OCI-LY1 (cell line): ENCODE measurements around the gene CREB5.

Experiments used
- H2AFZ ChIP-seq: fragments of 200-600 bp; sonication (generic), shearing (Covaris generic); 2 replicates; pipeline ENCODE4 v1.6.0; 2014; ENCODE audit warnings: antibody characterized with exemption, mild to moderate bottlenecking, low read length
- H3F3A ChIP-seq: fragments of 200-600 bp; sonication (generic), shearing (Covaris generic); 2 replicates; pipeline ENCODE4 v1.6.0; 2014; ENCODE audit warnings: mild to moderate bottlenecking, antibody characterized with exemption, low read length, moderate library complexity; ENCODE audit not compliant: insufficient read depth
- H3K27ac ChIP-seq: fragments of 200-600 bp; sonication (generic); 2 replicates; pipeline ENCODE4 v1.5.1; 2014; ENCODE audit warnings: low read length, mixed run types, mild to moderate bottlenecking, low read depth; ENCODE audit not compliant: poor library complexity, severe bottlenecking
- H3K27me3 ChIP-seq: fragments of 200-600 bp; sonication (generic); 2 replicates; pipeline ENCODE4 v1.6.0; 2014; ENCODE audit warnings: antibody characterized with exemption, mild to moderate bottlenecking, low read length, moderate library complexity; ENCODE audit not compliant: insufficient read depth
- H3K36me3 ChIP-seq: fragments of 200-600 bp; sonication (generic); 2 replicates; pipeline ENCODE4 v1.6.1; 2014; ENCODE audit warnings: mild to moderate bottlenecking, antibody characterized with exemption, low read length, moderate library complexity, mixed read lengths; ENCODE audit not compliant: insufficient read depth
- H3K4me1 ChIP-seq: fragments of 200-600 bp; sonication (generic); 2 replicates; pipeline ENCODE4 v1.5.1; 2014; ENCODE audit warnings: mild to moderate bottlenecking, low read length, moderate library complexity; ENCODE audit not compliant: insufficient read depth, severe bottlenecking
- H3K4me2 ChIP-seq: fragments of 200-600 bp; sonication (generic), shearing (Covaris generic); 2 replicates; pipeline ENCODE4 v1.6.1; 2014; ENCODE audit warnings: low read length
- H3K4me3 ChIP-seq: fragments of 200-600 bp; sonication (generic); 2 replicates; pipeline ENCODE4 v1.5.1; 2014; ENCODE audit warnings: low read length, low read depth, mild to moderate bottlenecking, mixed read lengths; ENCODE audit not compliant: poor library complexity, severe bottlenecking
- H3K79me2 ChIP-seq: fragments of 200-600 bp; shearing (Covaris generic); 2 replicates; pipeline ENCODE4 v1.6.1; 2016; ENCODE audit warnings: mixed run types, low read length, mixed read lengths; ENCODE audit not compliant: insufficient read depth
- H3K9ac ChIP-seq: fragments of 200-600 bp; sonication (generic), shearing (Covaris generic); 2 replicates; pipeline ENCODE4 v1.6.1; 2014; ENCODE audit warnings: mild to moderate bottlenecking, low read length, mixed read lengths
- H3K9me2 ChIP-seq: fragments of 200-600 bp; sonication (generic), shearing (Covaris generic); 2 replicates; pipeline ENCODE4 v1.6.1; 2014; ENCODE audit warnings: low read depth, mild to moderate bottlenecking, low read length, mixed read lengths
- H3K9me3 ChIP-seq: fragments of 200-600 bp; shearing (Covaris generic); 2 replicates; pipeline ENCODE4 v1.6.1; 2014; ENCODE audit warnings: low read length, mixed read lengths
- H4K20me1 ChIP-seq: fragments of 200-600 bp; sonication (generic), shearing (Covaris generic); 2 replicates; pipeline ENCODE4 v1.6.0; 2016; ENCODE audit warnings: mild to moderate bottlenecking, low read length; ENCODE audit not compliant: insufficient read depth
- EZH2 ChIP-seq: fragments of 200-600 bp; sonication (generic), shearing (Covaris generic); IDR thresholded peaks from 2 replicates; pipeline ENCODE4 v1.8.0; 2017; ENCODE audit warnings: borderline replicate concordance, mixed run types, mild to moderate bottlenecking, antibody characterized with exemption, low read length, moderate library complexity, mixed read lengths
- TF ChIP-seq, protein P1 (sequence below): fragments of 200-600 bp; sonication (generic), shearing (Covaris generic); IDR thresholded peaks from 2 replicates; pipeline ENCODE4 v1.5.1; 2017; ENCODE audit warnings: mild to moderate bottlenecking, antibody characterized with exemption, low read length, moderate library complexity, mixed read lengths

CREB5 gene

DNA sequence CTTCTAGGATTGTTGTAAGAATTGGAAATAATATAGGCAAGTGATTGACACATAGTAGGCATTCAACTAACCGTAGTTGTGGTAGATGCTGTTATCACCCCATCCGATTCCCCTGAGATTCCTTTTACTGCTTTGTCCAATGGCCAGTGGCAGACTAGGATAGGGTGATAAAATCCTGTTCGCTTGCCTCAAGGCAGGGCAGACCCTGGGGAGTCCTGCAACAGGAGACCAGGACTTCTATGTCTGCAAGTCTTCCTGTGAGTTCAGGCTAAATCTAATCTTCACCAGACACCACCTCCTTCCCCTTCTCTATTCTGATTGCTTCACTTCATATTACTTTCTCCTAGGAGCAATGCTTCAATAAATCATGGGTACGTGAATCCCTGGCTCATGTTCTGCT, 42.8 kb upstream of the CREB5 start:
- no peaks in the 10 kb centered on the region for H3F3A ChIP-seq
- no peaks in the 10 kb centered on the region for H3K36me3 ChIP-seq
- H3K9me3 ChIP-seq: no peaks in the 10 kb centered on the region
- no peaks in the 10 kb centered on the region for H3K9me2 ChIP-seq
- H3K27ac ChIP-seq: no peak overlapping the region
- no peaks in the 10 kb centered on the region for H3K4me1 ChIP-seq
- no peak overlapping the region for H2AFZ ChIP-seq
- no peak overlapping the region for H3K9ac ChIP-seq
- H3K4me3 ChIP-seq: no peak overlapping the region
- H4K20me1 ChIP-seq: no peaks in the 10 kb centered on the region
- no peaks in the 10 kb centered on the region for H3K79me2 ChIP-seq
- TF ChIP-seq, protein P1, sequence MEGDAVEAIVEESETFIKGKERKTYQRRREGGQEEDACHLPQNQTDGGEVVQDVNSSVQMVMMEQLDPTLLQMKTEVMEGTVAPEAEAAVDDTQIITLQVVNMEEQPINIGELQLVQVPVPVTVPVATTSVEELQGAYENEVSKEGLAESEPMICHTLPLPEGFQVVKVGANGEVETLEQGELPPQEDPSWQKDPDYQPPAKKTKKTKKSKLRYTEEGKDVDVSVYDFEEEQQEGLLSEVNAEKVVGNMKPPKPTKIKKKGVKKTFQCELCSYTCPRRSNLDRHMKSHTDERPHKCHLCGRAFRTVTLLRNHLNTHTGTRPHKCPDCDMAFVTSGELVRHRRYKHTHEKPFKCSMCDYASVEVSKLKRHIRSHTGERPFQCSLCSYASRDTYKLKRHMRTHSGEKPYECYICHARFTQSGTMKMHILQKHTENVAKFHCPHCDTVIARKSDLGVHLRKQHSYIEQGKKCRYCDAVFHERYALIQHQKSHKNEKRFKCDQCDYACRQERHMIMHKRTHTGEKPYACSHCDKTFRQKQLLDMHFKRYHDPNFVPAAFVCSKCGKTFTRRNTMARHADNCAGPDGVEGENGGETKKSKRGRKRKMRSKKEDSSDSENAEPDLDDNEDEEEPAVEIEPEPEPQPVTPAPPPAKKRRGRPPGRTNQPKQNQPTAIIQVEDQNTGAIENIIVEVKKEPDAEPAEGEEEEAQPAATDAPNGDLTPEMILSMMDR: no peak
- TF ChIP-seq EZH2: no peak
- no peak overlapping the region for H3K4me2 ChIP-seq
- peaks cover under 1% of the 10 kb centered on the region; the same call in 1 of the 2 replicates for H3K27me3 ChIP-seq

DNA sequence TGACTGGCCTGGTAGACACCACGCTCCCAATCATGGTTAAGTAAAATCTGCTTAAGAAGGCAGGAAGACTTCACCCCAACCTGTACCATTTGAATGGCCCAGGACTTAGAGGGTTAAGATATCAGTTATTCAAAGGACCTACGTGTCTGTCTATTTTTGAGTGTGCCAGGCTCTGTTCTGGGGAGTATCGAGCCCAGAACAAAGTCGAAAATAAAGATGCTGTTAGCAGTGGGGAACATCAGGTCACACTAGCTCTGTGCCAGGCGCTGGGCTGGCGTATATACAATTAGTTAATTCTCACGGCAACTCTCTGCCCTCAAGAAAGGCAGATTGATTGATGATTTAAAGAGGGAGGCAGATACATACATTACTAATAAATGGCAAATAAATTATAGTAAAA, 40.5 kb upstream of the CREB5 start:
- TF ChIP-seq EZH2: no peak
- TF ChIP-seq, protein P1: no peak
- no peak overlapping the region for H3K9ac ChIP-seq
- peaks cover 5% of the 10 kb centered on the region; the same call in 1 of the 2 replicates for H3K27me3 ChIP-seq
- no peak overlapping the region for H3K4me2 ChIP-seq
- no peaks in the 10 kb centered on the region for H4K20me1 ChIP-seq
- no peaks in the 10 kb centered on the region for H3K4me1 ChIP-seq
- no peaks in the 10 kb centered on the region for H3K36me3 ChIP-seq
- no peak overlapping the region for H2AFZ ChIP-seq
- H3F3A ChIP-seq: no peaks in the 10 kb centered on the region
- H3K27ac ChIP-seq: no peak overlapping the region
- H3K9me3 ChIP-seq: no peaks in the 10 kb centered on the region
- H3K4me3 ChIP-seq: no peak overlapping the region
- H3K9me2 ChIP-seq: no peaks in the 10 kb centered on the region
- no peaks in the 10 kb centered on the region for H3K79me2 ChIP-seq

DNA sequence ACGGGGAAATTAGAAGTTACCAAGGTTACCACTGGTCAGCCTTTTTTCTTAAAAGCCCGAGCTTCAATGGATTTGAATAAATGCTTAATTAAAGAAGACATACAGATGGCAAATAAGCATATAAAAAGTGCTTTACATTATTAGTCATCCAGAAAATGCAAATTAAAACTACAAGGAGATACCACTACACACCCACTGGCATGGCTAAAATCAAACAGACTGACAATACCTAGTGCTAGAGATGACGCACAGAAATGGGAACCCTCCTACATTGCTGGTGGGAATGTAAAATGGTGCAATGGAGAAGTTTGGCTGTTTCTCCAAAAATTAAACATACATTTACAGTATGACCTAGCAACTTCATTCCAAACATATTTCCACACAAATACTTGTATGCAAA, 38.3 kb upstream of the CREB5 start:
- no peaks in the 10 kb centered on the region for H3K9me2 ChIP-seq
- no peaks in the 10 kb centered on the region for H3K79me2 ChIP-seq
- H4K20me1 ChIP-seq: no peaks in the 10 kb centered on the region
- no peaks in the 10 kb centered on the region for H3K4me1 ChIP-seq
- TF ChIP-seq, protein P1: no peak
- TF ChIP-seq EZH2: no peak
- no peak overlapping the region for H2AFZ ChIP-seq
- H3K9me3 ChIP-seq: no peaks in the 10 kb centered on the region
- no peaks in the 10 kb centered on the region for H3F3A ChIP-seq
- H3K27ac ChIP-seq: no peak overlapping the region
- peaks cover 5% of the 10 kb centered on the region; the same call in 1 of the 2 replicates for H3K27me3 ChIP-seq
- no peaks in the 10 kb centered on the region for H3K36me3 ChIP-seq
- H3K4me3 ChIP-seq: no peak overlapping the region
- no peak overlapping the region for H3K9ac ChIP-seq
- H3K4me2 ChIP-seq: no peak overlapping the region
